HEK293 (cell line): ENCODE measurements around the gene CCDC136.

Source experiments
- CTCF ChIA-PET: fragments of 350-600 bp; formaldehyde crosslinking; extraction: SDS; loops from one replicate; lab custom pipeline; 2021; ENCODE audit warnings: antibody characterized with exemption; lab: Yijun Ruan, JAX
- POLR2A ChIA-PET: fragments of 300-600 bp; formaldehyde crosslinking; extraction: SDS; loops from one replicate; lab custom pipeline; 2020; ENCODE audit warnings: antibody characterized with exemption, inconsistent platforms; lab: Yijun Ruan, JAX
- H3K27ac ChIP-seq: fragments of 200-500 bp; sonication (Bioruptor generic); 2 replicates; pipeline ENCODE4 v1.5.1; 2014; ENCODE audit warnings: low read depth, low read length, control low read depth, inconsistent platforms; ENCODE audit errors: extremely low read depth
- H3K36me3 ChIP-seq, 2 experiments: fragments of 200-500 bp in 1 of 2; sonication (Bioruptor generic) in 1 of 2; 1 replicate in 1 of 2; 2 replicates in 1 of 2; pipeline ENCODE4 v1.5.1; 2014 to 2017; ENCODE audit warnings: inconsistent platforms in 2 of 2, low read length in 2 of 2; ENCODE audit not compliant: control insufficient read depth in 2 of 2, insufficient read depth in 1 of 2
- H3K4me1 ChIP-seq: fragments of 200-500 bp; sonication (Bioruptor generic); 2 replicates; pipeline ENCODE4 v1.5.1; 2014; ENCODE audit warnings: mild to moderate bottlenecking, low read length, inconsistent platforms; ENCODE audit not compliant: control insufficient read depth, insufficient read depth
- H3K4me3 ChIP-seq: 2 replicates; pipeline ENCODE4 v1.5.1; 2011; ENCODE audit warnings: low read depth, mild to moderate bottlenecking, control low read depth, low read length, moderate library complexity
- H3K9me3 ChIP-seq: fragments of 200-500 bp; sonication (Bioruptor generic); 2 replicates; pipeline ENCODE4 v1.5.1; 2014; ENCODE audit warnings: low read depth, low read length, inconsistent platforms; ENCODE audit not compliant: control insufficient read depth, insufficient read depth
- BCL11A ChIP-seq: fragments of 450-650 bp; formaldehyde crosslinking; IDR thresholded peaks from 2 replicates; pipeline ENCODE4 v1.5.1; 2016; ENCODE audit warnings: low read depth, missing biosample characterization, missing genetic modification characterization
- GLIS1 ChIP-seq: fragments of 450-650 bp; formaldehyde crosslinking; IDR thresholded peaks from 2 replicates; pipeline ENCODE4 v1.5.1; 2016; ENCODE audit warnings: missing biosample characterization, missing genetic modification characterization
- HOXC10 ChIP-seq: sonication (generic); formaldehyde crosslinking; IDR thresholded peaks from 2 replicates; pipeline ENCODE4 v1.8.1; 2023; ENCODE audit warnings: mild to moderate bottlenecking, missing genetic modification reagents
- SP2 ChIP-seq: fragments of 450-650 bp; formaldehyde crosslinking; IDR thresholded peaks from 2 replicates; pipeline ENCODE4 v1.5.1; 2016; ENCODE audit warnings: missing biosample characterization, missing genetic modification characterization
- TRIM28 ChIP-seq: IDR thresholded peaks from 2 replicates; pipeline ENCODE4 v1.6.1; 2011; ENCODE audit warnings: low read length, control low read depth, borderline replicate concordance
- ZFP69B ChIP-seq: fragments of 450-650 bp; formaldehyde crosslinking; IDR thresholded peaks from 2 replicates; pipeline ENCODE4 v1.5.1; 2016; ENCODE audit warnings: missing biosample characterization, missing genetic modification characterization
- ZNF157 ChIP-seq: fragments of 450-650 bp; formaldehyde crosslinking; IDR thresholded peaks from 2 replicates; pipeline ENCODE4 v1.5.1; 2016; ENCODE audit warnings: missing biosample characterization, missing genetic modification characterization
- ZNF223 ChIP-seq: fragments of 450-650 bp; formaldehyde crosslinking; IDR thresholded peaks from 2 replicates; pipeline ENCODE4 v1.5.1; 2016; ENCODE audit warnings: missing biosample characterization, missing genetic modification characterization
- ZNF280D ChIP-seq: fragments of 450-650 bp; formaldehyde crosslinking; IDR thresholded peaks from 2 replicates; pipeline ENCODE4 v1.5.1; 2016; ENCODE audit warnings: missing biosample characterization, missing genetic modification characterization
- ZNF362 ChIP-seq: fragments of 450-650 bp; formaldehyde crosslinking; IDR thresholded peaks from 2 replicates; pipeline ENCODE4 v1.5.1; 2016; ENCODE audit warnings: missing biosample characterization, missing genetic modification characterization
- ZNF416 ChIP-seq: fragments of 450-650 bp; formaldehyde crosslinking; IDR thresholded peaks from 2 replicates; pipeline ENCODE4 v1.5.1; 2016; ENCODE audit warnings: missing biosample characterization, missing genetic modification characterization
- ZNF426 ChIP-seq: fragments of 450-650 bp; formaldehyde crosslinking; IDR thresholded peaks from 2 replicates; pipeline ENCODE4 v1.5.1; 2017; ENCODE audit warnings: missing biosample characterization, missing genetic modification characterization, mild to moderate bottlenecking, inconsistent platforms, moderate library complexity
- ZNF521 ChIP-seq: fragments of 450-650 bp; formaldehyde crosslinking; IDR thresholded peaks from 2 replicates; pipeline ENCODE4 v1.5.1; 2017; ENCODE audit warnings: missing biosample characterization, mild to moderate bottlenecking, missing genetic modification characterization
- ZNF558 ChIP-seq: fragments of 450-650 bp; formaldehyde crosslinking; IDR thresholded peaks from 2 replicates; pipeline ENCODE4 v1.5.1; 2016; ENCODE audit warnings: missing biosample characterization, missing genetic modification characterization
- ZNF610 ChIP-seq: fragments of 450-650 bp; formaldehyde crosslinking; IDR thresholded peaks from 2 replicates; pipeline ENCODE4 v1.5.1; 2016; ENCODE audit warnings: missing biosample characterization, missing genetic modification characterization, borderline replicate concordance
- ZNF830 ChIP-seq: fragments of 450-650 bp; IDR thresholded peaks from 2 replicates; pipeline ENCODE4 v1.5.0; 2018; ENCODE audit warnings: missing biosample characterization, missing genetic modification characterization, low read depth, mild to moderate bottlenecking, moderate library complexity
- TF ChIP-seq, protein P1 (sequence below): fragments of 450-650 bp; formaldehyde crosslinking; optimal IDR thresholded peaks from 2 replicates; pipeline ENCODE3; 2016; ENCODE audit warnings: missing biosample characterization, mild to moderate bottlenecking, missing genetic modification characterization
- TF ChIP-seq, protein P2 (sequence below): fragments of 450-650 bp; formaldehyde crosslinking; IDR thresholded peaks from 2 replicates; pipeline ENCODE4 v1.5.1; 2016; ENCODE audit warnings: missing biosample characterization, missing genetic modification characterization

The CCDC136 gene

DNA sequence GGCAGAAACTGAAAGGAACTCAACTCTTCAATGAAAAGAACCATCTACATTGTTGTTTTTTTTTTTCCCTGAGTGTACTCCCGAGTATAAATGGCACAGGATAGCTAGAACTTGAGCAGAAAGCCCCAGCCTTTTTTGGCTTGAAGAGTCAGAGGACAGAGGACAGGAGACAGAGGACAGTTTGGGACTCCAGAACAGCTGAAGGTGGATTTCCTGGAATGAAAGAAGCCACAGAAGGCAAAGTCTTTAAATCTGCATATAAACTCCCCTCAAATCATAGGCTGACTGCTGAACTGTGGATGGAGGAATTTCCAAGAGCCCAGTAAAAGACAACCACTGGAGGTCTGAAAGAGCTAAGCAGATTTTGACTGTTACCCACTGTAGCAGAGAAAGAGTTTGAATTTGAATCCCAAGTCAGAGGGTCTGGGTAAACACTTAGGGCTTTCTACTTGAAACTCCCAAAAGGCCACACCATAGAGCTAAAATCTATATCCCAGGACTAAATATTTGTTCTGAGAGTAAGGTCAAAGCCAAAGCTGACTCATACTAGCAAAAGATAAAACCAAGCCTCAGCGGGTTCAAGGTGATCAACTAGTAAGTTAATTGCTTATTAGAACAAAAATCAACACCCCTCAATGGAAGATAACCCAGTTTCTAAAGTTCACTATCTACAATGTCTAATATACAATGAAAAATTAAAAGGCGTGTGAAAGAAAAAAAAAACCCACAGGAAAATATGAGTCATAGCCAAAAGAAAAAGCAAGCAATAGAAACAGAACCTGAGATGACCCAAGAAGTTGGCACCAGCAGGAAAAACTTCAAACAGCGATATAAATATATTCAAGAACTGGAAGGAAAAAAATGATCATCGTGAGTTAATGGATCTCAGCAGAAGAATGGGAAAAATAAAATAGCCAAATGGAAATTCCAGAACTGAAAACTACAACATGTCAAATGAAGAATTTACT, 14.3 kb upstream of the CCDC136 start (continued):
- TF ChIP-seq ZNF280D (tag by site-specific recombination): peak; percentile 86; the same call in 1 of the 2 replicates
- TF ChIP-seq, protein P1, sequence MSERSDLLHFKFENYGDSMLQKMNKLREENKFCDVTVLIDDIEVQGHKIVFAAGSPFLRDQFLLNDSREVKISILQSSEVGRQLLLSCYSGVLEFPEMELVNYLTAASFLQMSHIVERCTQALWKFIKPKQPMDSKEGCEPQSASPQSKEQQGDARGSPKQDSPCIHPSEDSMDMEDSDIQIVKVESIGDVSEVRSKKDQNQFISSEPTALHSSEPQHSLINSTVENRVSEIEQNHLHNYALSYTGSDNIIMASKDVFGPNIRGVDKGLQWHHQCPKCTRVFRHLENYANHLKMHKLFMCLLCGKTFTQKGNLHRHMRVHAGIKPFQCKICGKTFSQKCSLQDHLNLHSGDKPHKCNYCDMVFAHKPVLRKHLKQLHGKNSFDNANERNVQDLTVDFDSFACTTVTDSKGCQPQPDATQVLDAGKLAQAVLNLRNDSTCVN (tag by site-specific recombination): no peak
- no peak for TF ChIP-seq ZNF223 (tag by site-specific recombination)
- no peak for TF ChIP-seq GLIS1 (tag by site-specific recombination)
- TF ChIP-seq, all 188 proteins: peak for 3

DNA sequence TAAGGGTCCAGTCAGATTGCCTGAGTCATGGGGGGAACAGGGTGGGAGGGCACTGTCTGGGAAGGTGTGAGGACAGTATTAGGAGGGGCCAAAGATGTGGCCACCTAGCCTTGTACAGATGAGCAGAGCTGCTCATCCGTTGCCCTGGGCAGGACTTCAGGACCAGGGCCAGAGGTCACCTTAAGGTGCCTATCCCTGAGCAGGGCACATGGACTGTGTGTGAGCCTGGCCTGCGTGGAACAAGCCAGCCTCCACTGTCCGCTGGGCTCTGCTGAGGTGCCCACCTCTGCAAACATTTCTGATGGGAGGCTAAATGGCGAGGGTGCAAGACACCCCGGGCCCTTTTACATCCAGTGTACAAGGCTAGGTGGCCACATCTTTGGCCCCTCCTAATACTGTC, 12.8 kb upstream of the CCDC136 start:
- H3K9me3 ChIP-seq: no peaks in the 10 kb centered on the region
- CTCF ChIA-PET: interaction anchor here (0.6 kb wide), 1 partner anchor 193 kb away, joined by 5 read pairs; no protein-coding TSS in a partner anchor
- TF ChIP-seq ZNF521 (tag by site-specific recombination): no peak
- TF ChIP-seq, protein P2, sequence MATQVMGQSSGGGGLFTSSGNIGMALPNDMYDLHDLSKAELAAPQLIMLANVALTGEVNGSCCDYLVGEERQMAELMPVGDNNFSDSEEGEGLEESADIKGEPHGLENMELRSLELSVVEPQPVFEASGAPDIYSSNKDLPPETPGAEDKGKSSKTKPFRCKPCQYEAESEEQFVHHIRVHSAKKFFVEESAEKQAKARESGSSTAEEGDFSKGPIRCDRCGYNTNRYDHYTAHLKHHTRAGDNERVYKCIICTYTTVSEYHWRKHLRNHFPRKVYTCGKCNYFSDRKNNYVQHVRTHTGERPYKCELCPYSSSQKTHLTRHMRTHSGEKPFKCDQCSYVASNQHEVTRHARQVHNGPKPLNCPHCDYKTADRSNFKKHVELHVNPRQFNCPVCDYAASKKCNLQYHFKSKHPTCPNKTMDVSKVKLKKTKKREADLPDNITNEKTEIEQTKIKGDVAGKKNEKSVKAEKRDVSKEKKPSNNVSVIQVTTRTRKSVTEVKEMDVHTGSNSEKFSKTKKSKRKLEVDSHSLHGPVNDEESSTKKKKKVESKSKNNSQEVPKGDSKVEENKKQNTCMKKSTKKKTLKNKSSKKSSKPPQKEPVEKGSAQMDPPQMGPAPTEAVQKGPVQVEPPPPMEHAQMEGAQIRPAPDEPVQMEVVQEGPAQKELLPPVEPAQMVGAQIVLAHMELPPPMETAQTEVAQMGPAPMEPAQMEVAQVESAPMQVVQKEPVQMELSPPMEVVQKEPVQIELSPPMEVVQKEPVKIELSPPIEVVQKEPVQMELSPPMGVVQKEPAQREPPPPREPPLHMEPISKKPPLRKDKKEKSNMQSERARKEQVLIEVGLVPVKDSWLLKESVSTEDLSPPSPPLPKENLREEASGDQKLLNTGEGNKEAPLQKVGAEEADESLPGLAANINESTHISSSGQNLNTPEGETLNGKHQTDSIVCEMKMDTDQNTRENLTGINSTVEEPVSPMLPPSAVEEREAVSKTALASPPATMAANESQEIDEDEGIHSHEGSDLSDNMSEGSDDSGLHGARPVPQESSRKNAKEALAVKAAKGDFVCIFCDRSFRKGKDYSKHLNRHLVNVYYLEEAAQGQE (tag by site-specific recombination): peak; percentile 45; the same call in 1 of the 2 replicates
- peaks cover 0 to 7% of the 10 kb centered on the region in 2 experiments; a peak in 1 of 3 replicates for H3K36me3 ChIP-seq
- no peaks in the 10 kb centered on the region for H3K4me1 ChIP-seq
- POLR2A ChIA-PET: no interaction called here
- H3K4me3 ChIP-seq: no peak overlapping the region
- no peak overlapping the region for H3K27ac ChIP-seq

DNA sequence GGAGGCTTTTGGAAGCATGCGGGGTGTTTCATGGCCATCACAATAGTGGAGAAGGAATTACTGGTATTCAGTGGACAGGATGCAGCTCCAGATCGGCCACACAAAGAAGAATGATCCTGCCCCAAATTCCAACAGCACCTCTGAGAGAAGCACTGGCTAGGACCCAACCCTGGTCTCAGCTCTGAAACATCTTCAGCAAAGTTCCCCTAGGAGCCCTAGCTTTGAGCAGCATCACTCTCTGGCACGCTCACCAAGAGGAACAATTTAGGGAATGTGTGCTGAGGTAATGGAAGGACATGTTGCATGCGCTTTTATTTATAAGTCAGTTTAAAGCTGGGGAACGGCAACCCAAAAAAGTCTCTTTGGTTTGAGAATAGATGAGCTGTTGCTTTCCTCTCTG, 10.6 kb upstream of the CCDC136 start:
- Histone ChIP-seq H3K9me3 (no peaks in the 10 kb centered on the region), H3K4me3 (no peak overlapping the region), H3K27ac (no peak overlapping the region), H3K4me1 (no peaks in the 10 kb centered on the region), H3K36me3 (no peaks in the 10 kb centered on the region)
- ChIA-PET POLR2A (no interaction called here), CTCF (interaction anchor here (1.3 kb wide), 1 partner anchor 82 kb away, joined by 5 read pairs; the partner anchor contains the start of gene ATP6V1F)
- TF ChIP-seq BCL11A (no peak), HOXC10 (CRISPR knock-in tag) (no peak), ZNF830 (tag by site-specific recombination) (no peak), ZNF157 (tag by site-specific recombination) (no peak), ZNF610 (tag by site-specific recombination) (no peak), TRIM28 (no peak), ZNF426 (tag by site-specific recombination) (no peak), SP2 (tag by site-specific recombination) (no peak), ZNF416 (tag by site-specific recombination) (no peak), ZFP69B (no peak), ZNF362 (tag by site-specific recombination) (no peak), ZNF558 (tag by site-specific recombination) (no peak)
